ENCODE results near the gene SP3. TPM values are rescaled to one million over a fixed set of nuclear protein-coding genes. Genes with fewer than 3 reads are reported as not detected.

The SP3 gene
- total and polyA plus RNA-seq, 10 donors, result 17.4 to 140 (median 99.0) TPM

DNA sequence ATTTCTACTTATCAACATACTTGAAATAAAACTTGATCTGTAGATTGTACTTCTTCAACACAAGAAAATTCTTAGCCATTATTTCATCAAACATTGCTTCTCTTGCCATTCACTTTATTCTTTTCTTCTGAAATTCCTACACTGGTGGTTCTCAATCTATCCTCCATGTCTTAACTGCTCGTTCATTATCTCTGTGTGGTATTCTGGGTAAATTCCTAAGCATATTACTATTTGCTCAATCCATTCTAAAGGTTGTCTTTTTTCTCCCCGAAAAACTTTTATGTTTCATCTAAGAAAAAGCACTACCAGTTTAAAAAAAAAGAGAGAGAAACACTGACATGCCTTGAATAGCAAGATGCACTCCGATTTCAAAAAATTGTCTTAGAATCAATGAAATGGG lies 18.0 kb downstream of the SP3 start:
- Histone ChIP-seq H3K27me3 (replicated peaks in 1 of 7) (no peaks in the 10 kb centered on the region), H3K27ac (no peak overlapping the region), H3K9me3 (no peaks in the 10 kb centered on the region), H3K4me1 (peaks cover 13 to 100% (median 88%) of the 10 kb centered on the region in 6 donors), H3K36me3 (peaks cover 0 to 25% (median 0%) of the 10 kb centered on the region in 6 donors), H3K4me3 (no peak overlapping the region)
- intact Hi-C loops (cut with DNase I; ENCODE audit: low total_unique reads), result no loop called here
- WGBS, 5 donors, result 82 to 91% (median 84%) methylated on average over 3 of the region's 3 CpGs
- DNase-seq, result no peak
- TF ChIP-seq POLR2AphosphoS5 (IDR thresholded peaks at IDR 0.05), result no peak
- no peak for TF ChIP-seq CTCF (IDR thresholded peaks at IDR 0.05 in 8 of 11, conservative IDR thresholded peaks at IDR 0.05 in 3 of 11)
- TF ChIP-seq POLR2A (IDR thresholded peaks at IDR 0.05), result no peak

DNA sequence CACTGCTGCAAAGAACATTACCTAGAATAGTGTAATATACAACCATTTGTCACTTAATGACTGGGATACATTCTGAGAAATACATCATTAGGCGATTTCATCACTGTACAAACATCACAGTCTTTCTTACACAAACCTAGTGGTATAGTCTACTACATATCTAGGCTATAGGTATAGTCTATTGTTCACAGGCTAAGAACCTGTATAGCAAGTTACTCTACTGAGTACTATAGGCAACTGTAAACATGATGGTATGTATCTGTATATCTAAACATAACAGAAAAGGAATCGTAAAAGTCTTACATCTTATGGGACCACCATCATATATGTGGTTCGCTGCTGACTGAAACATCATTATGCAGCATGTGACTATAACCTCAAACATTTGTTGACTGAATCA lies 21.4 kb downstream of the SP3 start:
- Histone ChIP-seq H3K4me1 (peaks cover 32 to 100% (median 88%) of the 10 kb centered on the region in 6 donors), H3K27me3 (replicated peaks in 1 of 7) (no peaks in the 10 kb centered on the region), H3K36me3 (peaks cover 0 to 11% (median 0%) of the 10 kb centered on the region in 6 donors), H3K9me3 (no peaks in the 10 kb centered on the region), H3K27ac (no peak overlapping the region), H3K4me3 (no peak overlapping the region)
- no peak for DNase-seq
- intact Hi-C loops (cut with DNase I; ENCODE audit: low total_unique reads), result no loop called here
- 90 to 97% (median 94%) methylated on average over 3 of the region's 3 CpGs for WGBS, 5 donors
- TF ChIP-seq POLR2AphosphoS5 (IDR thresholded peaks at IDR 0.05) (no peak), POLR2A (IDR thresholded peaks at IDR 0.05) (no peak), CTCF (IDR thresholded peaks at IDR 0.05 in 8 of 11, conservative IDR thresholded peaks at IDR 0.05 in 3 of 11) (no peak)

DNA sequence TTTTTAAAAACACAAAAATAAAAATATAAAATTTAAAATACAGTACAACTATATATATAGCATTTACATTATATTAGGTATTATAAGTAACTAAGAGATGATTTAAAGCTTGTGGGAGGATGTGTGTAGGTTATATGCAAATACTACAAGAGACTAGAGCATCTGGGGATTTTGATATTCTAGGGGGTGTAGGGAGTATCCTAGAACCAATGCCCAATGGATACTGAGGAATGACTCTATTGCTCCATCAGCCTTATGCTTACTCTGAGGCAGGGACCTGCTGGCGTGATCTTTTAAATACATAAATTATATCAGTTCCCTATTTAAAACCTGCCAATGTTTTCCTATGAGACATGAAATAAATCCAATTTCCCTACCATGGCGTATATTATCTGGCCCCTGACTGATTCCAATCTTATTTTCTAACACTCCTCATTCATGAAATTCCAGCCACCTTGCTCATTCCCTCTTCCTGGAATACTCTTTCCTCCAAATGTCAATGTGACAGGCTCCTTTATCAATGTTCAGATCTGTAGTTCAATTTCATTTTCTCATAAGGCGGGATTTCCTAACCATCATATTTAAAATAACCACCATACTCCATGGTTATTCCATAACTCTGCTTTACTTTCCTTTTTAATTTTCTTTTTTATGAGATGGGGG lies 22.2 kb downstream of the SP3 start:
- DNase-seq, result no peak
- Histone ChIP-seq H3K4me3 (no peak overlapping the region), H3K27me3 (replicated peaks in 1 of 7) (no peaks in the 10 kb centered on the region), H3K4me1 (peaks cover 33 to 100% (median 88%) of the 10 kb centered on the region in 6 donors), H3K36me3 (peaks cover 0 to 9% (median 0%) of the 10 kb centered on the region in 6 donors), H3K27ac (no peak overlapping the region), H3K9me3 (no peaks in the 10 kb centered on the region)
- 84 to 96% (median 91%) methylated on average over 3 of the region's 3 CpGs for WGBS, 5 donors
- intact Hi-C loops (cut with DNase I; ENCODE audit: low total_unique reads), result no loop called here
- TF ChIP-seq POLR2A (IDR thresholded peaks at IDR 0.05), result no peak
- TF ChIP-seq POLR2AphosphoS5 (IDR thresholded peaks at IDR 0.05), result no peak
- TF ChIP-seq CTCF (IDR thresholded peaks at IDR 0.05 in 8 of 11, conservative IDR thresholded peaks at IDR 0.05 in 3 of 11), result no peak

DNA sequence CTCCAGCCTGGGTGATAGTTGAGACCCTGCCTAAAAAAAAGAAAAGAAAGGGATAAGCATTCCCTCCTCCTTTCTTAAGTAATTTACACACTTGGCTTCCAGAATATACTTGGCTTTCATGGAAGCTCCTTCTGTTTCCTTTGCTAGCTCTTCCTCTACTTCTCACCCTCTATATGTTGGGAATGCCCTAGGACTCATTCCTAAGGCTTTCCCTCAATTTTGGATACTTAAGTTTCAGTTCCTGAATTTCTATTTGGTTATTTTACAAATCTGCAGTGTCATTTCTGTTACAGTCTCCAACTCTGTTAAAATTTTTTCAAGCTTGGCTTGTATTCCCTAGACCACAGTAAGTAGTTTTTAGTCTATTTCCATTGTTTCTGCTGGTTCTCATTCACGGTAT lies 23.6 kb downstream of the SP3 start:
- H3K27me3 ChIP-seq (replicated peaks in 1 of 7), result no peaks in the 10 kb centered on the region
- intact Hi-C loops (cut with DNase I; ENCODE audit: low total_unique reads), result no loop called here
- peak overlapping the region in 4 of 8 donors; percentile 3 to 71 (median 20) for H3K27ac ChIP-seq
- TF ChIP-seq POLR2A (IDR thresholded peaks at IDR 0.05), result no peak
- peaks cover 0 to 5% (median 0%) of the 10 kb centered on the region in 6 donors for H3K36me3 ChIP-seq
- peaks cover 40 to 100% (median 90%) of the 10 kb centered on the region in 6 donors for H3K4me1 ChIP-seq
- DNase-seq, result no peak
- 39 to 65% (median 56%) methylated on average over 1 of the region's 1 CpG for WGBS, 5 donors
- H3K4me3 ChIP-seq, result no peak overlapping the region
- no peaks in the 10 kb centered on the region for H3K9me3 ChIP-seq
